K562 (cell line): ENCODE results near the gene ADSS2. TPM values are rescaled to one million over a fixed set of nuclear protein-coding genes. Genes with fewer than 3 reads are reported as not detected.

ENCODE experiments used
- ATAC-seq: fragments of 200-7000 bp; cut with Tn5 transposase; 3 replicates; pipeline ENCODE4 v1.9.1; 2020; ENCODE audit warnings: moderate library complexity
- BruUV-seq: library from RNA; stranded (reverse); fragments of 400-500 nt; replicated peaks from 2 replicates; lab custom pipeline; 2021; lab: Mats Ljungman, UMichigan
- CTCF ChIA-PET: fragments of 300-600 bp; formaldehyde crosslinking; extraction: SDS; loops from one replicate; lab custom pipeline; 2021; ENCODE audit warnings: low intra/inter-chr PET ratio; lab: Yijun Ruan, JAX
- POLR2A ChIA-PET: fragments of 300-600, 350-650 bp; sonication (Branson Sonifier 250); formaldehyde crosslinking; extraction: SDS; loops from one replicate; lab custom pipeline; 2021; ENCODE audit warnings: antibody characterized with exemption, inconsistent platforms; lab: Yijun Ruan, JAX
- DNase-seq, 4 experiments: peaks; one replicate each; pipeline versions ENCODE4 v3.0.0 to v3.0.0-alpha.2; 2011 to 2018; ENCODE audit warnings: low spot score in 3 of 4, mixed read lengths in 3 of 4; ENCODE audit errors: extremely low read depth in 1 of 4
- FAIRE-seq: peaks from 2 replicates; lab custom pipeline; 2011; peaks lifted over from hg19 to GRCh38; lab: Jason Lieb, UNC
- H2AFZ ChIP-seq: 2 replicates; pipeline ENCODE4 v1.6.0; 2011; ENCODE audit warnings: low read depth, low read length, control low read depth, inconsistent platforms
- H3K27ac ChIP-seq: fragments of 200-600 bp; 3 replicates; pipeline ENCODE4 v1.8.0; 2011; ENCODE audit warnings: low read depth, mild to moderate bottlenecking, control low read depth, inconsistent platforms, low read length, moderate library complexity, mixed read lengths; ENCODE audit errors: extremely low read depth
- H3K27me3 ChIP-seq, 2 experiments: fragments of 300-600 bp in 1 of 2; 2 replicates in 1 of 2; 3 replicates in 1 of 2; pipeline versions ENCODE4 v1.6.0 to v1.8.0; 2011; ENCODE audit warnings: inconsistent platforms in 2 of 2, low read length in 2 of 2, mild to moderate bottlenecking in 1 of 2, mixed read lengths in 1 of 2, moderate library complexity in 1 of 2; ENCODE audit not compliant: control insufficient read depth in 2 of 2, insufficient read depth in 2 of 2
- H3K36me3 ChIP-seq: fragments of 300-600 bp; 3 replicates; pipeline ENCODE4 v1.8.0; 2011; ENCODE audit warnings: mild to moderate bottlenecking, low read length, inconsistent platforms; ENCODE audit not compliant: control insufficient read depth, insufficient read depth
- H3K4me1 ChIP-seq, 2 experiments: fragments of 200-600 bp in 1 of 2; replicated peaks in 1 of 2; 2 replicates in 1 of 2; 3 replicates in 1 of 2; pipeline versions ENCODE4 v1.5.1 to v1.8.0; 2011; ENCODE audit warnings: inconsistent platforms in 2 of 2, low read length in 2 of 2, mild to moderate bottlenecking in 1 of 2, mixed read lengths in 1 of 2, moderate library complexity in 1 of 2; ENCODE audit not compliant: control insufficient read depth in 2 of 2, insufficient read depth in 2 of 2
- H3K4me2 ChIP-seq: 2 replicates; pipeline ENCODE4 v1.6.1; 2011; ENCODE audit warnings: low read length, control low read depth, inconsistent platforms, mixed read lengths; ENCODE audit not compliant: insufficient read depth
- H3K4me3 ChIP-seq: fragments of 200-600 bp; sonication (generic), shearing (Covaris generic); 2 replicates; pipeline ENCODE4 v1.5.1; 2016; ENCODE audit warnings: control low read depth, inconsistent platforms
- H3K79me2 ChIP-seq: fragments of 200-600 bp; 3 replicates; pipeline ENCODE4 v1.8.0; 2011; ENCODE audit warnings: low read length, inconsistent platforms; ENCODE audit not compliant: control insufficient read depth, insufficient read depth
- H3K9ac ChIP-seq, 2 experiments: 2 replicates each; pipeline versions ENCODE4 v1.6.0 to v1.6.1; 2011; ENCODE audit warnings: low read depth in 2 of 2, low read length in 2 of 2, control low read depth in 1 of 2, inconsistent platforms in 1 of 2, mild to moderate bottlenecking in 1 of 2, mixed read lengths in 1 of 2; ENCODE audit not compliant: insufficient read depth in 1 of 2
- H3K9me1 ChIP-seq: one replicate; pipeline ENCODE4 v1.6.0; 2011; ENCODE audit warnings: inconsistent platforms, mild to moderate bottlenecking, low read length, moderate library complexity; ENCODE audit not compliant: control insufficient read depth, insufficient read depth
- H3K9me3 ChIP-seq: replicated peaks from 2 replicates; pipeline ENCODE4 v1.5.1; 2011; ENCODE audit warnings: low read depth, low read length, inconsistent platforms; ENCODE audit not compliant: control insufficient read depth, insufficient read depth
- H4K20me1 ChIP-seq: replicated peaks from 2 replicates; pipeline ENCODE4 v1.6.1; 2011; ENCODE audit warnings: low read length, inconsistent platforms, mixed read lengths; ENCODE audit not compliant: control insufficient read depth, insufficient read depth
- ETV6 ChIP-seq, 3 experiments: fragments of 150-350 bp in 1 of 3; sonication (generic) in 1 of 3; formaldehyde crosslinking in 1 of 3; IDR thresholded peaks; 2 replicates each; pipeline versions ENCODE4 v1.6.1 to v1.8.0; 2014 to 2022; ENCODE audit warnings: borderline replicate concordance in 2 of 3, low read depth in 2 of 3, antibody characterized with exemption in 1 of 3, low read length in 1 of 3, mild to moderate bottlenecking in 1 of 3, missing genetic modification reagents in 1 of 3
- JUN ChIP-seq, 2 experiments: sonication (generic) in 1 of 2; formaldehyde crosslinking in 1 of 2; IDR thresholded peaks; 2 replicates each; pipeline versions ENCODE4 v1.6.1 to v1.8.0; 2012 to 2022; ENCODE audit warnings: borderline replicate concordance in 2 of 2, mild to moderate bottlenecking in 2 of 2, improper control_type of control experiment in 1 of 2, low read depth in 1 of 2, low read length in 1 of 2, missing genetic modification reagents in 1 of 2
- NFATC3 ChIP-seq: fragments of 450-650 bp; IDR thresholded peaks from 2 replicates; pipeline ENCODE4 v1.6.1; 2017; ENCODE audit warnings: mild to moderate bottlenecking
- PHB ChIP-seq: fragments of 250-450 bp; sonication (Bioruptor Pico); IDR thresholded peaks from 2 replicates; pipeline ENCODE4 v1.5.0; 2021
- POLR2G ChIP-seq: fragments of 200-400 bp; formaldehyde crosslinking; IDR thresholded peaks from 2 replicates; pipeline ENCODE4 v1.6.1; 2017; ENCODE audit warnings: low read depth, mild to moderate bottlenecking, antibody characterized with exemption, low read length, moderate library complexity
- RBM22 ChIP-seq: fragments of 200-400 bp; formaldehyde crosslinking; IDR thresholded peaks from 2 replicates; pipeline ENCODE4 v1.6.1; 2018; ENCODE audit warnings: low read length, low read depth; ENCODE audit not compliant: poor library complexity, severe bottlenecking
- RBM34 ChIP-seq: fragments of 200-400 bp; formaldehyde crosslinking; IDR thresholded peaks from 2 replicates; pipeline ENCODE4 v1.6.1; 2018; ENCODE audit warnings: low read length, borderline replicate concordance; ENCODE audit not compliant: insufficient read depth
- USF1 ChIP-seq: sonication (generic); formaldehyde crosslinking; IDR thresholded peaks from 2 replicates; pipeline ENCODE4 v1.9.0; 2022; ENCODE audit warnings: mild to moderate bottlenecking, missing genetic modification reagents
- ZNF518B ChIP-seq: fragments of 250-450 bp; sonication (Bioruptor Pico); IDR thresholded peaks from 2 replicates; pipeline ENCODE4 v1.5.0; 2021; ENCODE audit warnings: mild to moderate bottlenecking, moderate library complexity
- ZNF655 ChIP-seq: fragments of 250-450 bp; sonication (Bioruptor Pico); IDR thresholded peaks from 2 replicates; pipeline ENCODE4 v1.5.0; 2021
- ZNF696 ChIP-seq: fragments of 250-450 bp; sonication (Bioruptor Pico); conservative IDR thresholded peaks from 2 replicates; pipeline ENCODE4 v1.4.0; 2020; ENCODE audit warnings: mild to moderate bottlenecking, moderate library complexity
- ZNF717 ChIP-seq: fragments of 250-450 bp; sonication (Bioruptor Pico); IDR thresholded peaks from 2 replicates; pipeline ENCODE4 v1.5.0; 2021
- WGBS: fragments of 100-300 bp; shearing (Covaris generic); methylation state at CpG from one replicate; pipeline ENCODE4 v1.1.6; 2016; ENCODE audit warnings: low coverage, mixed read lengths; ENCODE audit not compliant: insufficient coverage; ENCODE audit errors: missing lambda C conversion rate; 5-methylcytosine and 5-hydroxymethylcytosine counted together
- in situ Hi-C: fragments of 300-500 bp; cut with MboI; formaldehyde crosslinking; loops from 4 replicates; pipeline ENCODE4 v1.15.0; 2018; ENCODE audit warnings: inconsistent platforms, mixed read lengths
- intact Hi-C: fragments of 100-400 bp; cut with micrococcal nuclease; formaldehyde crosslinking; loops from 2 replicates; pipeline ENCODE4 v1.14.2; 2022
- polyA plus RNA-seq, 8 experiments: library from polyadenylated mRNA; depleted of rRNA in 4 of 8; stranded (reverse) in 5 of 8; unstranded in 3 of 8; fragments of >200 nt; fragmentation: Nextera tagmentation in 2 of 8; fragmentation: Illumina TruSeq in 1 of 8; extraction: Ambion mirVana in 2 of 8; extraction: Trizol in 1 of 8; gene quantifications; 2 replicates each; pipeline versions ENCODE4 v1.2.1 to v1.2.3, GENCODE V29; 2011 to 2014; ENCODE audit warnings: inconsistent platforms in 1 of 8, missing spikeins in 1 of 8
- total RNA-seq, 7 experiments: library from RNA; depleted of rRNA in 6 of 7; stranded (reverse); fragments of >200 nt in 6 of 7; fragmentation: Illumina TruSeq in 2 of 7; extraction: Trizol in 2 of 7; gene quantifications; 2 replicates each; pipeline versions ENCODE4 v1.2.1 to v1.2.3, GENCODE V29; 2011 to 2021; ENCODE audit warnings: low replicate concordance in 1 of 7

The ADSS2 gene
- total and polyA plus RNA-seq, 9 of the 15 experiments (the other 6 are each of a cell fraction or from before 2014, with no cell fraction given), result 8.8 to 63.8 (median 59.4) TPM

- TF ChIP-seq USF1 (CRISPR knock-in tag), result peak; percentile 79
Measured at GRCh38 chr1:244395965-244396364, 55.7 kb downstream of the ADSS2 start (continued).

GRCh38 chr1:244394826-244395765 is 56.6 kb downstream of the ADSS2 start:
- Histone ChIP-seq H3K4me2 (no peak overlapping the region), H3K9me1 (no peaks in the 10 kb centered on the region), H3K36me3 (no peaks in the 10 kb centered on the region; the same call in 2 of the 3 replicates), H3K9ac (peak overlapping the region in 1 of 2 experiments; percentile 47; a peak in 2 of 4 replicates), H4K20me1 (no peaks in the 10 kb centered on the region), H3K4me3 (no peak overlapping the region), H3K4me1 (peaks cover 12 to 17% of the 10 kb centered on the region in 2 experiments; a peak in 4 of 5 replicates), H3K9me3 (no peaks in the 10 kb centered on the region), H3K79me2 (no peaks in the 10 kb centered on the region), H3K27ac (no peak overlapping the region), H2AFZ (no peak overlapping the region), H3K27me3 (no peaks in the 10 kb centered on the region)
- DNase-seq, result no peak
- intact Hi-C loops (loop anchor here (5.0 to 10.0 kb wide), 2 partner anchors 78 to 150 kb away; no protein-coding TSS in a partner anchor), in situ Hi-C loops (no loop called here)
- ChIA-PET CTCF (no interaction called here), POLR2A (interaction anchor here (1.0 kb wide), 1 partner anchor 13 kb away, joined by 4 read pairs; no protein-coding TSS in a partner anchor)
- no peak for FAIRE-seq
- ATAC-seq, result peak; percentile 4; the same call in 2 of the 3 replicates
- WGBS, result 80% methylated on average over 15 of the region's 15 CpGs
- BruUV-seq, result no TSS peak
- TF ChIP-seq RBM34 (no peak), NFATC3 (no peak), ZNF696 (CRISPR knock-in tag) (no peak), ZNF717 (CRISPR knock-in tag) (no peak), JUN (IDR thresholded peaks at IDR 0.05; ENCODE audit: borderline replicate concordance, low read depth, low read length) (no peak), JUN (CRISPR knock-in tag; IDR thresholded peaks at IDR 0.05; ENCODE audit: borderline replicate concordance) (no peak), PHB (CRISPR knock-in tag) (no peak), RBM22 (peak; percentile 67), ZNF518B (no peak), POLR2G (peak; percentile 52), ZNF655 (CRISPR knock-in tag) (no peak), ETV6 (IDR thresholded peaks at IDR 0.05; ENCODE audit: borderline replicate concordance in 1 of 2, low read depth in 2 of 2, low read length in 1 of 2) (no peak), ETV6 (CRISPR knock-in tag; IDR thresholded peaks at IDR 0.05; ENCODE audit: borderline replicate concordance) (no peak)
